Putamen (tissue), 1 donor: Measurements from ENCODE around the gene ILK.

Experiments
- DNase-seq: peaks from one replicate; pipeline ENCODE4 v3.0.0-alpha.2; 2016; ENCODE audit warnings: low spot score

Gene ILK

GRCh38 chr11:6574816-6575715 is 28.5 kb upstream of the ILK start:
- DNase-seq: peak; percentile 34

GRCh38 chr11:6576471-6577373 is 26.9 kb upstream of the ILK start:
- DNase-seq: peak; percentile 93

GRCh38 chr11:6578134-6578533 is 25.4 kb upstream of the ILK start:
- no peak for DNase-seq

GRCh38 chr11:6579681-6580080 is 23.9 kb upstream of the ILK start:
- no peak for DNase-seq

- no peak for DNase-seq
These were observed 20.0 kb upstream of the ILK start for GRCh38 chr11:6583584-6583983.

- DNase-seq: no peak
These were observed 19.0 kb upstream of the ILK start for GRCh38 chr11:6584528-6584927.

GRCh38 chr11:6586434-6587359 is 16.9 kb upstream of the ILK start:
- DNase-seq: peak; percentile 47

GRCh38 chr11:6587360-6587953 is 16.1 kb upstream of the ILK start:
- DNase-seq: peak; percentile 52

- no peak for DNase-seq
These were observed 15.6 kb upstream of the ILK start for GRCh38 chr11:6588018-6588417.

GRCh38 chr11:6594142-6594768 is 9.3 kb upstream of the ILK start:
- DNase-seq: no peak

- peak; percentile 70 for DNase-seq
These were observed 7.2 kb upstream of the ILK start for GRCh38 chr11:6596239-6596877.

- no peak for DNase-seq
These were observed 5.0 kb upstream of the ILK start for GRCh38 chr11:6598555-6598954.

- DNase-seq: no peak
These were observed 4.1 kb upstream of the ILK start for GRCh38 chr11:6599449-6599848.

- DNase-seq: no peak
These were observed 3.6 kb upstream of the ILK start for GRCh38 chr11:6599881-6600390.

- no peak for DNase-seq
These were observed 2.5 kb upstream of the ILK start for GRCh38 chr11:6601041-6601461.

GRCh38 chr11:6602096-6602940 is 1.3 kb upstream of the ILK start:
- DNase-seq: no peak

GRCh38 chr11:6604081-6604626 is 580 bp downstream of the ILK start:
- peak; percentile 64 for DNase-seq

GRCh38 chr11:6604790-6605189 is 1.2 kb downstream of the ILK start:
- DNase-seq: no peak
